B cell (primary cell): ENCODE results near the gene EHHADH. TPM values are rescaled to one million over a fixed set of nuclear protein-coding genes. Genes with fewer than 3 reads are reported as not detected.

Source experiments
- ATAC-seq: fragments of 200-7000 bp; cut with Tn5 transposase; one replicate; pipeline ENCODE4 v1.10.0; 2021; ENCODE audit warnings: low read depth, mild to moderate bottlenecking, moderate number of reproducible peaks, moderate library complexity
- CTCF ChIA-PET: fragments of 350-600 bp; sonication (Branson Sonifier 250); formaldehyde crosslinking; loops from one replicate; lab custom pipeline; 2021; ENCODE audit warnings: antibody characterized with exemption, inconsistent platforms; lab: Charles Lee
- POLR2A ChIA-PET: fragments of 350-600 bp; sonication (Branson Sonifier 250); formaldehyde crosslinking; loops from one replicate; lab custom pipeline; 2021; ENCODE audit warnings: antibody characterized with exemption; lab: Charles Lee
- DNase-seq: peaks from one replicate; pipeline ENCODE4 v3.0.0; 2013
- H2AFZ ChIP-seq: 2 replicates; pipeline ENCODE4 v1.6.1; 2012; ENCODE audit warnings: mild to moderate bottlenecking, low read depth, low read length; ENCODE audit not compliant: insufficient read depth, poor library complexity, severe bottlenecking
- H3K27ac ChIP-seq, 2 donors: 1 replicate in 1 of 2; 2 replicates in 1 of 2; pipeline ENCODE4 v1.5.1; 2012 to 2013; ENCODE audit warnings: low read length in 2 of 2, mild to moderate bottlenecking in 2 of 2, moderate library complexity in 1 of 2
- H3K27me3 ChIP-seq, 4 experiments: fragments of 200-600 bp in 1 of 4; sonication (generic) in 1 of 4; replicated peaks in 1 of 4; 1 replicate in 2 of 4; 2 replicates in 2 of 4; pipeline versions ENCODE4 v1.6.1 to v1.7.0; 2013 to 2016; ENCODE audit warnings: low read length in 3 of 4, mild to moderate bottlenecking in 2 of 4, mixed read lengths in 1 of 4, moderate library complexity in 1 of 4; ENCODE audit not compliant: insufficient read depth in 4 of 4, control insufficient read depth in 3 of 4; ENCODE audit errors: control extremely low read depth in 1 of 4
- H3K36me3 ChIP-seq, 2 experiments: replicated peaks in 1 of 2; 1 replicate in 1 of 2; 2 replicates in 1 of 2; pipeline versions ENCODE4 v1.6.1 to v1.7.1; 2013; ENCODE audit warnings: low read length in 1 of 2; ENCODE audit not compliant: insufficient read depth in 2 of 2, control insufficient read depth in 1 of 2; ENCODE audit errors: control extremely low read depth in 1 of 2, extremely low read depth in 1 of 2
- H3K4me1 ChIP-seq, 2 donors: fragments of 200-600 bp in 1 of 2; sonication (generic) in 1 of 2; 1 replicate in 1 of 2; 2 replicates in 1 of 2; pipeline versions ENCODE4 v1.5.1 to v1.6.1; 2013 to 2017; ENCODE audit warnings: low read length in 2 of 2; ENCODE audit not compliant: control insufficient read depth in 2 of 2, insufficient read depth in 2 of 2
- H3K4me2 ChIP-seq: replicated peaks from 2 replicates; pipeline ENCODE3; 2012; ENCODE audit warnings: mild to moderate bottlenecking, low read depth, low read length; ENCODE audit not compliant: poor library complexity, severe bottlenecking
- H3K4me3 ChIP-seq, 5 experiments: fragments of 200-600 bp in 1 of 5; sonication (generic) in 1 of 5; 1 replicate in 3 of 5; 2 replicates in 2 of 5; pipeline versions ENCODE4 v1.5.1 to v1.7.0; 2011 to 2016; ENCODE audit warnings: low read length in 4 of 5, mild to moderate bottlenecking in 4 of 5, low read depth in 2 of 5, control low read depth in 1 of 5, moderate library complexity in 1 of 5; ENCODE audit not compliant: insufficient read depth in 1 of 5; ENCODE audit errors: control extremely low read depth in 1 of 5, extremely low read depth in 1 of 5
- H3K79me2 ChIP-seq: fragments of 200-600 bp; sonication (generic); one replicate; pipeline ENCODE4 v1.6.0; 2016; ENCODE audit warnings: low read length; ENCODE audit not compliant: control insufficient read depth, insufficient read depth
- H3K9ac ChIP-seq: fragments of 200-600 bp; sonication (generic); 2 replicates; pipeline ENCODE4 v1.6.1; 2017; ENCODE audit warnings: mild to moderate bottlenecking, low read length, moderate library complexity
- H3K9me3 ChIP-seq, 3 donors: one replicate each; pipeline versions ENCODE4 v1.6.1 to v1.7.1; 2013; ENCODE audit warnings: low read length in 2 of 3; ENCODE audit not compliant: control insufficient read depth in 2 of 3, insufficient read depth in 1 of 3; ENCODE audit errors: control extremely low read depth in 1 of 3
- H4K20me1 ChIP-seq: 2 replicates; pipeline ENCODE4 v1.6.0; 2012; ENCODE audit warnings: mild to moderate bottlenecking, low read length; ENCODE audit not compliant: insufficient read depth, control insufficient read depth, poor library complexity, severe bottlenecking
- H3K27ac Mint-ChIP-seq: one replicate; pipeline ENCODE4 v1.8.0; 2021; ENCODE audit warnings: mixed read lengths
- H3K27me3 Mint-ChIP-seq: one replicate; pipeline ENCODE4 v1.8.0; 2021; ENCODE audit warnings: mixed read lengths
- H3K4me1 Mint-ChIP-seq: one replicate; pipeline ENCODE4 v1.8.0; 2021; ENCODE audit warnings: mixed read lengths
- H3K4me3 Mint-ChIP-seq: one replicate; pipeline ENCODE4 v1.8.0; 2021; ENCODE audit warnings: mixed read lengths
- H3K9me3 Mint-ChIP-seq: one replicate; pipeline ENCODE4 v1.8.0; 2022; ENCODE audit warnings: mixed read lengths; ENCODE audit not compliant: insufficient read depth
- CTCF ChIP-seq: fragments of 200-600 bp; IDR thresholded peaks from one replicate; pipeline ENCODE4 v1.8.0; 2022; ENCODE audit warnings: antibody characterized with exemption, mild to moderate bottlenecking
- EZH2 ChIP-seq: IDR thresholded peaks from 2 replicates; pipeline ENCODE4 v1.6.1; 2012; ENCODE audit warnings: borderline replicate concordance, low read depth, mild to moderate bottlenecking, moderate library complexity, low read length; ENCODE audit not compliant: insufficient read depth, poor library complexity, severe bottlenecking
- WGBS: methylation state at CpG from one replicate; pipeline ENCODE4 v1.1.5; 2013; ENCODE audit warnings: missing lambda C conversion rate; ENCODE audit not compliant: insufficient coverage; 5-methylcytosine and 5-hydroxymethylcytosine counted together
- intact Hi-C: fragments of 100-400 bp; cut with micrococcal nuclease; formaldehyde crosslinking; loops from one replicate; pipeline ENCODE4 v1.10.0; 2022
- polyA plus RNA-seq: library from polyadenylated mRNA; depleted of rRNA; stranded (reverse); fragments of >200 nt; gene quantifications from 2 replicates; pipeline ENCODE4 v1.2.3, GENCODE V29; 2012
- small RNA-seq: library from RNA; depleted of rRNA; stranded (forward); fragments of <200 nt; gene quantifications from one replicate; pipeline ENCODE3, GENCODE V24; 2012; ENCODE audit warnings: low replicate concordance, low read depth; ENCODE audit not compliant: insufficient read length
- total RNA-seq, 2 donors: library from RNA; stranded (reverse); fragments of 120-200 nt in 1 of 2; gene quantifications; 1 replicate in 1 of 2; 2 replicates in 1 of 2; pipeline versions ENCODE4 v1.2.3 to v1.2.4, GENCODE V29; 2013 to 2022

The EHHADH gene
- total and polyA plus RNA-seq, 2 donors (not counting 1 experiment from before 2014, with no cell fraction given), result 0.30 to 1.4 TPM

DNA sequence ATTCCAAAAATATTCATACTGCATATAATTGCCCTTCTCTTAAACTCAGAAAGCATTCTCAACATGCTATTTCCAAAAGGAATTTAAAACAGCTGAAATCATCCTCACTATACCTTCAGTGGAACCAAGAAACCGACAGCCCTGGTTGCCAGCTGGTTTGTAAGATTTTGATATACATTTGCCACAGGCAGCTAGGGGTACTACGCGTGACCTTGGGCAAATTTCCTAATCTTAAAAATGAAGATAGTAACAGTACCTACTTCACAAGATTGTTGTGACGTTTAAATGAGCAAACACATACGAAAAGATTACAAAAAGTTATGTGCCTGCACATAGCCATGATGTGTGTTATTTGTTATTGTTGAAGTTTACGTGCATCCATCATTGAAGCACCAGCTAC is 108.3 kb downstream of the EHHADH start:
- Mint-ChIP-seq H3K9me3 (no peaks in the 10 kb centered on the region), H3K4me1 (no peaks in the 10 kb centered on the region), H3K27ac (no peak overlapping the region), H3K4me3 (no peak overlapping the region), H3K27me3 (peaks cover 8% of the 10 kb centered on the region)
- H3K9me3 ChIP-seq, result no peaks in the 10 kb centered on the region
- H3K4me3 ChIP-seq, result no peak overlapping the region
- no peaks in the 10 kb centered on the region for H3K36me3 ChIP-seq
- ChIA-PET CTCF (no interaction called here), POLR2A (no interaction called here)
- H3K9ac ChIP-seq, result no peak overlapping the region
- no peaks in the 10 kb centered on the region for H3K4me1 ChIP-seq
- no peak overlapping the region for H3K4me2 ChIP-seq
- TF ChIP-seq CTCF (no peak), EZH2 (no peak)
- ATAC-seq (no peak), DNase-seq (no peak)
- H2AFZ ChIP-seq, result no peak overlapping the region
- WGBS, result no CpG with 5 or more reads among the region's 6 CpGs
- H3K27me3 ChIP-seq, result peaks cover 0 to 25% (median 18%) of the 10 kb centered on the region in 4 experiments
- no peaks in the 10 kb centered on the region for H4K20me1 ChIP-seq
- no peak overlapping the region for H3K27ac ChIP-seq
- intact Hi-C loops, result no loop called here
- no peaks in the 10 kb centered on the region for H3K79me2 ChIP-seq

DNA sequence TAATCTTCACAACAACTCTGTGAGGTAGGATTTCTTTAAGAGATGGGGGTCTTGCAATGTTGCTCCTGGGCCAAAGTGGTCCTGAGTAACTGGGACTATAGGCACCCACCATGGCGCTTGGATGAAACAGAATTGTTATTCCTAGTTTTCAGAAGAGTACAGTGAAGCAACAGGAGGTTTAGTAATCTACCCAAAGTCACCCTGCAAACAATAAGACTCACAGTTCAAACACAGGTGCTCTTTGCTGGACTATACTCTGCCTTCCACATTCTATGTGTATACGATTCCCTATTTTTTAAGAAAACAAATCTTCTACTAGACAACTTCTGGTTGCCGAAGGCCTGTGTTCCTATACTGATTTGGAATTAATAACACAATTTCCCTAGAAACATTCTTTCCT is 109.1 kb downstream of the EHHADH start:
- Histone ChIP-seq H3K9ac (no peak overlapping the region), H3K4me2 (no peak overlapping the region)

More for the DNA sequence above, 109.1 kb downstream of the EHHADH start:
- WGBS, result no CpG with 5 or more reads among the region's 3 CpGs
- H2AFZ ChIP-seq, result no peak overlapping the region
- Mint-ChIP-seq H3K4me3 (no peak overlapping the region), H3K4me1 (no peaks in the 10 kb centered on the region), H3K27me3 (peaks cover 4% of the 10 kb centered on the region), H3K27ac (no peak overlapping the region), H3K9me3 (no peaks in the 10 kb centered on the region)
- TF ChIP-seq CTCF (no peak), EZH2 (no peak)
- H3K9me3 ChIP-seq, result no peaks in the 10 kb centered on the region
- POLR2A ChIA-PET, result no interaction called here
- no peaks in the 10 kb centered on the region for H3K79me2 ChIP-seq
- no peaks in the 10 kb centered on the region for H4K20me1 ChIP-seq
- DNase-seq (no peak), ATAC-seq (no peak)
- no peak overlapping the region for H3K4me3 ChIP-seq
- intact Hi-C loops, result no loop called here
- no peak overlapping the region for H3K27ac ChIP-seq
- no peaks in the 10 kb centered on the region for H3K4me1 ChIP-seq
- H3K36me3 ChIP-seq, result no peaks in the 10 kb centered on the region
- CTCF ChIA-PET, result no interaction called here
- peaks cover 0 to 18% (median 17%) of the 10 kb centered on the region in 4 experiments for H3K27me3 ChIP-seq

Small RNA genes within 50 kb of the gene (small RNA-seq; reads per million reads assigned to genes)
- not detected for gene MIR5588

Other genes with a start within 250 kb of the EHHADH start
- gene C3orf70, start 101.0 kb downstream of the EHHADH start, total RNA-seq, result not detected in 2 replicates
- not detected in 2 replicates for gene C3orf70, start 101.0 kb downstream of the EHHADH start, polyA plus RNA-seq
- gene MAP3K13, start 109.1 kb upstream of the EHHADH start, total RNA-seq, result 9.2 and 10.9 TPM in 2 replicates
- 5.7 and 7.8 TPM in 2 replicates for gene MAP3K13, start 109.1 kb upstream of the EHHADH start, polyA plus RNA-seq
- gene TMEM41A, start 245.0 kb upstream of the EHHADH start, total RNA-seq, result 21.2 and 23.7 TPM in 2 replicates
- gene TMEM41A, start 245.0 kb upstream of the EHHADH start, polyA plus RNA-seq, result 8.4 and 8.5 TPM in 2 replicates